ENCODE measurements around the gene CTDSPL.

GRCh38 chr3:37984051-37984450 lies 122.4 kb downstream of the CTDSPL start:
- no peak for TF ChIP-seq RFX5 (IDR thresholded peaks at IDR 0.05; ENCODE audit: low read length)
- TF ChIP-seq CTCF (IDR thresholded peaks at IDR 0.05) = no peak
- no peak for TF ChIP-seq FOXM1 (IDR thresholded peaks at IDR 0.05; ENCODE audit: low read depth)
- TF ChIP-seq USF1 (IDR thresholded peaks at IDR 0.05; ENCODE audit: borderline replicate concordance, low read depth) = no peak
- no peak for TF ChIP-seq EZH2phosphoT487 (IDR thresholded peaks at IDR 0.05; ENCODE audit: borderline replicate concordance, low read depth)
- no peak for TF ChIP-seq MAX (IDR thresholded peaks at IDR 0.05; ENCODE audit: low read depth)
- no peak for TF ChIP-seq RXRA (IDR thresholded peaks at IDR 0.05; ENCODE audit: borderline replicate concordance, low read depth)

All from SK-N-SH (cell line).